Measurements from ENCODE around the gene UVSSA. TPM values are rescaled to one million over a fixed set of nuclear protein-coding genes. Genes with fewer than 3 reads are reported as not detected.
A peak's percentile ranks its signal among the peaks of the same experiment; 100 is the strongest.
"Not testable (repeated sequence)": the region's sequence is repeated elsewhere in the genome, so short reads cannot be mapped to it uniquely, and the experiment has no call there.

UVSSA gene
- total RNA-seq, 3 donors from 2014 or later: 17.2 to 20.5 (median 18.9) TPM

GRCh38 chr4:1384675-1385372 is 37.8 kb downstream of the UVSSA start:
- peaks cover 30% of the 10 kb centered on the region for H3K36me3 Mint-ChIP-seq (ENCODE audit: insufficient read depth)
- no peak for ATAC-seq
- H3K4me1 Mint-ChIP-seq (ENCODE audit: low read depth): no peaks in the 10 kb centered on the region

GRCh38 chr4:1385373-1386340 is 38.6 kb downstream of the UVSSA start:
- no peaks in the 10 kb centered on the region for H3K27me3 Mint-ChIP-seq (ENCODE audit: low read depth)

More at GRCh38 chr4:1384675-1385372, 37.8 kb downstream of the UVSSA start:
- H3K27me3 Mint-ChIP-seq (ENCODE audit: low read depth): no peaks in the 10 kb centered on the region
- peaks cover 11% of the 10 kb centered on the region for H3K9me3 Mint-ChIP-seq
- no peak for DNase-seq
- H3K4me3 Mint-ChIP-seq: no peak overlapping the region

GRCh38 chr4:1393363-1393762 is 46.4 kb downstream of the UVSSA start:
- H3K4me3 Mint-ChIP-seq; H3K9me3 Mint-ChIP-seq; H3K4me1 Mint-ChIP-seq (ENCODE audit: low read depth); ATAC-seq; DNase-seq; H3K27me3 Mint-ChIP-seq (ENCODE audit: low read depth): not testable (repeated sequence)
- peaks cover 21% of the 10 kb centered on the region for H3K36me3 Mint-ChIP-seq (ENCODE audit: insufficient read depth)

More at GRCh38 chr4:1385373-1386340, 38.6 kb downstream of the UVSSA start:
- DNase-seq: no peak
- Mint-ChIP-seq H3K36me3 (ENCODE audit: insufficient read depth) (peaks cover 31% of the 10 kb centered on the region), H3K4me1 (ENCODE audit: low read depth) (no peaks in the 10 kb centered on the region), H3K9me3 (peaks cover 12% of the 10 kb centered on the region), H3K4me3 (no peak overlapping the region)
- ATAC-seq: no peak

GRCh38 chr4:1393866-1394265 is 46.9 kb downstream of the UVSSA start:
- DNase-seq (no peak), ATAC-seq (no peak)
- H3K4me1 Mint-ChIP-seq (ENCODE audit: low read depth): no peaks in the 10 kb centered on the region
- H3K36me3 Mint-ChIP-seq (ENCODE audit: insufficient read depth): peaks cover 16% of the 10 kb centered on the region
- peaks cover 5% of the 10 kb centered on the region for H3K9me3 Mint-ChIP-seq
- no peak overlapping the region for H3K4me3 Mint-ChIP-seq
- no peaks in the 10 kb centered on the region for H3K27me3 Mint-ChIP-seq (ENCODE audit: low read depth)

- H3K27me3 Mint-ChIP-seq (ENCODE audit: low read depth); DNase-seq; H3K4me3 Mint-ChIP-seq; ATAC-seq; H3K4me1 Mint-ChIP-seq (ENCODE audit: low read depth); H3K9me3 Mint-ChIP-seq: not testable (repeated sequence)
- peaks cover 11% of the 10 kb centered on the region for H3K36me3 Mint-ChIP-seq (ENCODE audit: insufficient read depth)
Observed at GRCh38 chr4:1394554-1395388, 47.8 kb downstream of the UVSSA start.

GRCh38 chr4:1395389-1395820 is 48.4 kb downstream of the UVSSA start:
- not testable (repeated sequence) for H3K27me3 Mint-ChIP-seq (ENCODE audit: low read depth); DNase-seq; H3K36me3 Mint-ChIP-seq (ENCODE audit: insufficient read depth); ATAC-seq; H3K4me3 Mint-ChIP-seq; H3K4me1 Mint-ChIP-seq (ENCODE audit: low read depth); H3K9me3 Mint-ChIP-seq

- ATAC-seq (no peak), DNase-seq (no peak)
- no peaks in the 10 kb centered on the region for H3K9me3 Mint-ChIP-seq
- H3K27me3 Mint-ChIP-seq (ENCODE audit: low read depth): peaks cover 12% of the 10 kb centered on the region
- H3K4me1 Mint-ChIP-seq (ENCODE audit: low read depth): peaks cover 2% of the 10 kb centered on the region
- H3K4me3 Mint-ChIP-seq: no peak overlapping the region
- peaks cover 9% of the 10 kb centered on the region for H3K36me3 Mint-ChIP-seq (ENCODE audit: insufficient read depth)
Observed at GRCh38 chr4:1395941-1396805, 49.2 kb downstream of the UVSSA start.

GRCh38 chr4:1396806-1397455 is 49.9 kb downstream of the UVSSA start:
- Mint-ChIP-seq H3K36me3 (ENCODE audit: insufficient read depth) (peaks cover 9% of the 10 kb centered on the region), H3K4me1 (ENCODE audit: low read depth) (peaks cover 4% of the 10 kb centered on the region), H3K9me3 (no peaks in the 10 kb centered on the region), H3K4me3 (no peak overlapping the region), H3K27me3 (ENCODE audit: low read depth) (peaks cover 17% of the 10 kb centered on the region)
- no peak for DNase-seq
- ATAC-seq: no peak

- peaks cover 6% of the 10 kb centered on the region for H3K36me3 Mint-ChIP-seq (ENCODE audit: insufficient read depth)
- ATAC-seq: no peak
- peaks cover 4% of the 10 kb centered on the region for H3K4me1 Mint-ChIP-seq (ENCODE audit: low read depth)
- H3K9me3 Mint-ChIP-seq: no peaks in the 10 kb centered on the region
- no peak for DNase-seq
- H3K27me3 Mint-ChIP-seq (ENCODE audit: low read depth): peaks cover 23% of the 10 kb centered on the region
- no peak overlapping the region for H3K4me3 Mint-ChIP-seq
Observed at GRCh38 chr4:1398681-1399507, 51.9 kb downstream of the UVSSA start.

GRCh38 chr4:1399508-1400190 is 52.6 kb downstream of the UVSSA start:
- H3K4me3 Mint-ChIP-seq: no peak overlapping the region
- peaks cover 4% of the 10 kb centered on the region for H3K4me1 Mint-ChIP-seq (ENCODE audit: low read depth)
- no peak for DNase-seq
- H3K36me3 Mint-ChIP-seq (ENCODE audit: insufficient read depth): peaks cover 3% of the 10 kb centered on the region
- no peaks in the 10 kb centered on the region for H3K9me3 Mint-ChIP-seq
- no peak for ATAC-seq
- H3K27me3 Mint-ChIP-seq (ENCODE audit: low read depth): peaks cover 27% of the 10 kb centered on the region

- peaks cover 3% of the 10 kb centered on the region for H3K36me3 Mint-ChIP-seq (ENCODE audit: insufficient read depth)
- DNase-seq: peak; percentile 4
Observed at GRCh38 chr4:1400191-1400805, 53.3 kb downstream of the UVSSA start.

More at GRCh38 chr4:1400191-1400805, 53.3 kb downstream of the UVSSA start:
- no peak overlapping the region for H3K4me3 Mint-ChIP-seq
- ATAC-seq: no peak
- H3K27me3 Mint-ChIP-seq (ENCODE audit: low read depth): peaks cover 34% of the 10 kb centered on the region
- H3K4me1 Mint-ChIP-seq (ENCODE audit: low read depth): peaks cover 7% of the 10 kb centered on the region
- H3K9me3 Mint-ChIP-seq: no peaks in the 10 kb centered on the region
